KBM-7 (cell line): ENCODE data around the gene CDH13.

Experiments
- DNase-seq: peaks from one replicate; pipeline ENCODE4 v3.0.0-alpha.2; 2015
- in situ Hi-C: fragments of 300-500 bp; cut with MboI; formaldehyde crosslinking; loops from 2 replicates; pipeline ENCODE4 v1.14.3; 2020; ENCODE audit warnings: low sequenced_read_pairs, low pct_unique_long_range_greater_than_20kb, mixed read lengths

CDH13 gene

GRCh38 chr16:82761858-82762257, 135.1 kb downstream of the CDH13 start:
- in situ Hi-C loops = no loop called here
- DNase-seq = no peak

DNA sequence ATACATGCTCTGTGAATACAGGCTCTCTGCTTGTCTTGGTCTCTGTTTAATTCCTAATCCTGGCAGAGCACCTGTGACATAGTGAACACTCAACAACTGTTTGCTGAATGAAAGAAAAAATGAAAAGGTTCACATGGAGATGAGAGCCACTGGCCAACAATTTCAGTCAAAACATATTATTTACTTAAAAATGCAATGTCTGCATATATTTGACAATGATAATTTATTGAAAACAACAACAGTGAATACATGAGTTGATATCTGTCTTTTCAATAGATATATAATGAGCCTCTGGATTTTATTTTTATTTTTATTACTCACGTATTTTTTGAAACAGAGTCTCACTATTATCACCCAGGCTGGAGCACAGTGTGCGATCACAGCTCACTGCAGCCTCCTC, 136.6 kb downstream of the CDH13 start:
- in situ Hi-C loops = no loop called here
- DNase-seq = no peak

DNA sequence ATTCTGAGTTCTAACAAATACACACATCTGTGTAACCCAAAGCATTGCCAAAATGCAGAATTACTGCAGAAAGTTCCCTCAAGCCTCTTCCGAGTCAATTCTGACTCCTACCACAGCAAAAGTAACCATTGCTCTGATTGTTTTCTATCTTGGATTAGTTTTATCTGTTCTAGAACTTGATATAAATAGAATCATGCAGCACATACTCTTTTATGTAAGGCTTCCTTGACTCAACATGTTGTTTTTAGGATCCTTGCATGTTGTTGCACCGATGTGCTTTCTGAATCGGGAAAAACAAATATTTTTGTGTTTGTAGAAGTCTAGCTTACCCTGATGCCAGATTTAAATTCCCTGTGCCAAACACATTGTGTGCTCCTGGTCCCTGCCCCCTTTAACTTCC, 140.4 kb downstream of the CDH13 start:
- in situ Hi-C loops = no loop called here
- no peak for DNase-seq

- in situ Hi-C loops = no loop called here
Measured at GRCh38 chr16:82767808-82768207, 141.0 kb downstream of the CDH13 start.

GRCh38 chr16:82769845-82770244, 143.1 kb downstream of the CDH13 start:
- DNase-seq = no peak
- in situ Hi-C loops = no loop called here

More at GRCh38 chr16:82767808-82768207, 141.0 kb downstream of the CDH13 start:
- DNase-seq = no peak

DNA sequence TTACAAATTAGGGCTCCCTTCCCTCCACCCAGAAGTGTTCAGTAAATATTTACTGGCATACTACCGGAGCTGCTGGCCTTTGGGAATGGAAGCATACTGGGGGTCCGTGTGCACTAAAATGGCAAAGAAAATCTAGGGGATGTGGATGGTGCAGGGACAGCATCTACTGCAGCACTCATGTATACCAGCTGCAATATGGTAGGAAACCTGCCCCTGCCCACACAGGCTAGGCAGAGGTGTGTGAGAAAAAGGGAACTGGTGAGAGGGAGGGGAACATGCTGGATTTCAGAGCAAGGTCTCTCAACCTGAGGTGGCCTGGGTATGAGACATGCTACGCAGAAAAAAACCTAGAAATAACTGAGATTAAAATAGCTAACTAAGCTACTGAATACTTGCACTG, 145.4 kb downstream of the CDH13 start:
- in situ Hi-C loops = no loop called here

DNA sequence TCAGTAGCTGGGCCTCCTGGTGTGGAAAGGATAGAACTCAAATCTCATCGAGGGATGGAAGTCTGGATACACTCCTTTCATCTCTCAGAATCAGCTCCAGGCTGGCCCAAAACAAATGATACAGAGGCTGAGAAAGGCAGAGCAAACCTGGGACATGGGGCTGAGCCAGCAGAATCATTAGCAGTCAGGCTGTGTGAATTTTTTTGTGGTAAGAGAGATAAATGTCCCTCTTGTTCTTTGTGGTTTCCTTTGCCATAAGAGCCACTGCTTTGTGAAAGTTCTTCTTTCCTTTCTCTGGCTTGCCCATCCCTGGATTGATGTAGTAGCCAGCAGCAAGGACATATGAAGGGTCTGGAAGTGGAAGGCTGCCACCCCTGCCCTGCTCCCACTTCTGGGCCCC, 146.2 kb downstream of the CDH13 start:
- in situ Hi-C loops = no loop called here
- no peak for DNase-seq

More for the DNA sequence above, 145.4 kb downstream of the CDH13 start:
- DNase-seq = no peak

DNA sequence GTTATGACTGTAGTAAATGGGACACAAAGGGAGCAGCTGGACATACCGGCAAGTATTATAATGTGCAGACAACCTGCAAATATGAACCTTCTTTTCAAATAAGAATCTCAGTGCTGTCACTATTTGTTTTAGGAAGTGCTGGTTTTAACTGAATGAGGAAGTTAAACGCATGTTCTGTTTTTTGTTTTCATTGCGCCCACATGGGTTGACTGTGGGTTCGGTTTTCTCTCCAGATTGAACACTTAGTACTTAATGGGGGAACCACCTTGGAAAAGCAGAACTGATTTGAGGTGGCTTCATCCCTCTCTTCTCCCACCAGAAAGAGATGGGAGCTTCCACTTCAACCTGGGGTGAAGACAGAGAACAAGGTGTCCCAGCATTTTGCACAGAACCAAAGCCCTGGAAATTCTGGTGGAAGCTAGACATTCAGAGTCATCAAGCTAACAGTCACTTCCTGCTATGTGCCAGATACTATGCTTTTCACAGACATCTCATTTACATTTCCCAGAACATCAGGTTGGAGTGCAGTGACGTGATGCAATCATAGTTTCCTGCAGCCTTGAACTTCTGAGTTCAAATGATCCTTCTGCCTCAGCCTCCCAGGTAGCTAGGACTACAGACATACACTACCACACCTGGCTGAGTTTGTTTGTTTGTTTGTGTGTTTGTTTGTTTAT, 149.8 kb downstream of the CDH13 start:
- no peak for DNase-seq
- in situ Hi-C loops = no loop called here

- no peak for DNase-seq
- in situ Hi-C loops = no loop called here
Measured at GRCh38 chr16:82782715-82783251, 156.0 kb downstream of the CDH13 start.

GRCh38 chr16:82783933-82784572, 157.3 kb downstream of the CDH13 start:
- in situ Hi-C loops = no loop called here
- DNase-seq = no peak

DNA sequence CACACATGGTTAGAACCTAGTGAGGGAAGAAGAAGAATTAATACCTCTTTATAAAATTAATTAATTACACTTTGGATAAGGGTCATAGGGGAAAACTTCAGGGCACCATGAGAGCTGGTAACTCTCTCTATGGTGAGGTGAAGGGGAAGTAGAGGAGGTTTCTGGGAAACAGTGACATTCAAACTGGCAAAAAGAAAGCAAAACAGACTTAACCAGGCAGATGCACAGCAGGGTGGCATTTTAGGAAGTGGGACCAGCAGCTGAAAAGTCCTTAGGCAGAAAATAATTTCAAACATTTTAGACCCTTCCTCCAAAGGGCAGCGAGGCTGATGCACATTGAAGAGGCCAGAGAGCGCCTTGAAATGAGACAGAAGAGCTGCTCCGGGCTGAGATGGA, 157.8 kb downstream of the CDH13 start:
- in situ Hi-C loops = no loop called here
- no peak for DNase-seq

- no peak for DNase-seq
- in situ Hi-C loops = no loop called here
Measured at GRCh38 chr16:82788225-82788624, 161.5 kb downstream of the CDH13 start.

DNA sequence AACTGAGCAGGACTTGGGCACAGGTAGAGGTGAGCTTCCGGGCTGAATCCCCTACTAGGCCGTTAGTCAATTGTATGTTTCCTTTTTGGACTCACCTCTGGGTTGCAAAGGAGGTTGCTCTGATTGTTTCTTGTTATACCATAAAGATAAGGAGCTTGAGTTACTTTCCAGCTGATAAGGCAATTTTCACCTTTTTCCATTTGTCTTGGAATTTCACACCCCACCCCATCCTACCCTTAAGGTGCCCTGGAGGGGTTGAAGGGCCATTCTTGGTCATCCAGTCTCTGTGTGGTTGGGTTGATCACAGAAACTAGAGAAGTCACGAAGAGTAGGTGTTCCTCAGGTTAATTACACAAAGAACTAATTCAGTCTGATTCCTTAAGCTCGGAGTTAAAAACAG, 162.2 kb downstream of the CDH13 start:
- DNase-seq = no peak
- in situ Hi-C loops = no loop called here

GRCh38 chr16:82792693-82793092, 165.9 kb downstream of the CDH13 start:
- DNase-seq = no peak
- in situ Hi-C loops = no loop called here

GRCh38 chr16:82793528-82794245, 166.9 kb downstream of the CDH13 start:
- no peak for DNase-seq
- in situ Hi-C loops = no loop called here

DNA sequence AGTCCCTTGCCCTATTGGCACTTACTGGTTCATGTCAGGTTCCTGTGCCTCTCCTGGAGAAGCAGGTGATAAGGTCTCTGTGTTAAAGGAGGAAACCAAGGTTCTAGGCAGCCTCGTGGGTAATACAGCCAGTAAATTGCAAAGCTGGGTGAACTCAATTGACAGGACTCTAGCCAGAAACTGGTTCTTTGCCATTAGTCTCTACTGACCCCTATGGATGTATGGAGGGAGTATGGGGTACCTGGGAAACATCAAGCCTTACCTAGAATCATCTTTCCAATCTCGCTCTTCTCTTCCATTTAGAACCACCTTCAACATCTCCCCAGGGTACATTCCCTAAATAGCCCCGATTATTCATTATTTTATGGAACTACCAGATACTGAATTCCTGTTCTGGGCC, 169.3 kb downstream of the CDH13 start:
- DNase-seq = no peak
- in situ Hi-C loops = no loop called here

- in situ Hi-C loops = no loop called here
- no peak for DNase-seq
Measured at GRCh38 chr16:82801361-82801760, 174.6 kb downstream of the CDH13 start.

DNA sequence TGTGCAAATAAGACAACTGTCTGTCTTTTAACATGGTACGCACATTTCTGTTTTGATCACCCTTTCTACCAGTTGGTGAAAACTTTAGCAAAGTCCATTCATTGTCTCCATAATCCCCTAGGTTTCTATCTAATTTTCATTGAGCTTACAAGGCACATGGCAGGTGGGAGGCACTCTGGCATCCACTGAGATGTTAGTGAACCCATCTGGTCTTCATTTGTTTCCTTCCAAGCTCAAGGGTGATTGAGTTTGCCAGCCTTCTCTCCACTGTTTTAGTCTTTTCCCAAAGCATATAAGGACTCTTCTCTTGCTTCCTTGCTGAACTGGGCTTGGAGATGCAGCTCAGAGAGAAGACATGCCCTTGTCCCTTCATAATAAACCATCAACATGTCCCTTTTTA, 179.1 kb downstream of the CDH13 start:
- in situ Hi-C loops = no loop called here
- no peak for DNase-seq

- DNase-seq = no peak
- in situ Hi-C loops = no loop called here
Measured at GRCh38 chr16:82807311-82807710, 180.5 kb downstream of the CDH13 start.

GRCh38 chr16:82808036-82808435, 181.3 kb downstream of the CDH13 start:
- DNase-seq = no peak
- in situ Hi-C loops = no loop called here
